ENCODE data around the gene GALNT18.

Gene GALNT18

DNA sequence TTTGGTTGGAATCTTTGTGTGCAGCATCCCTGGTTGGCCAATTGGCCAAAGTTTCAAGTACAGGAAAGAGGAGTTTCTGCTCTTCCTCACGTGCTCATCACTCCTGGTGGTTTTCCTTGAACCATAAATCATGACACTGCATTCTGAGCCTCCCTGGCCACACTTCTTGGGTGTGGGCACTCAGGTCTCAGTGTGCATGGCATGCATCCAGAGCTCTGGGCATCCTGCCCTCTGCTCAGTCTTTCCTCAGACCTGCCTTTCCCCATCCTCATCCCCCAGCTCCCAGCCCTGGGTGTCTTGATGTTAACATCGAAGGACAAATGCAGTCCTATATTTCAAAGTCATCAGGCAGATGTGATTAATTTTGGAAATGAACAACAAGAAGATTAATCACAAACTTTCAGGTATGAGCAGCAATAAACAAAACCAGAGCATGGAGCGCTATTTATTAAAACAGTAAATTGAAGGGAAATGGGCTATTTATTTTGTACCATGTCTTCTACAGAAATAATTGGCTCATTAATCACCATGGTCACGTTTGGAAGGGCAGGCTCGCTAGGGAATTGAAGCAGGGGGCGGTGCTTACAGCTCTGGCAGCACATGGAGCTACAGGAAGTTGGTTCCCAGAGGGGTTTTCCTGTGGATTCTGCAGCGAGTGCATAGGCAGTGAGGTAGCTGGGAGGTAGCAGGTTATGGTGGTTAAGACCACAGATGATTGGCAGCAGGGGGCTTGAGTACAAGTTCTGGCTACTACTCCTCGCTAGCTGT lies 358.4 kb downstream of the GALNT18 start:
- no peak overlapping the region for H3K4me3 ChIP-seq (ENCODE audit: low read length)
- TF ChIP-seq, protein P1, sequence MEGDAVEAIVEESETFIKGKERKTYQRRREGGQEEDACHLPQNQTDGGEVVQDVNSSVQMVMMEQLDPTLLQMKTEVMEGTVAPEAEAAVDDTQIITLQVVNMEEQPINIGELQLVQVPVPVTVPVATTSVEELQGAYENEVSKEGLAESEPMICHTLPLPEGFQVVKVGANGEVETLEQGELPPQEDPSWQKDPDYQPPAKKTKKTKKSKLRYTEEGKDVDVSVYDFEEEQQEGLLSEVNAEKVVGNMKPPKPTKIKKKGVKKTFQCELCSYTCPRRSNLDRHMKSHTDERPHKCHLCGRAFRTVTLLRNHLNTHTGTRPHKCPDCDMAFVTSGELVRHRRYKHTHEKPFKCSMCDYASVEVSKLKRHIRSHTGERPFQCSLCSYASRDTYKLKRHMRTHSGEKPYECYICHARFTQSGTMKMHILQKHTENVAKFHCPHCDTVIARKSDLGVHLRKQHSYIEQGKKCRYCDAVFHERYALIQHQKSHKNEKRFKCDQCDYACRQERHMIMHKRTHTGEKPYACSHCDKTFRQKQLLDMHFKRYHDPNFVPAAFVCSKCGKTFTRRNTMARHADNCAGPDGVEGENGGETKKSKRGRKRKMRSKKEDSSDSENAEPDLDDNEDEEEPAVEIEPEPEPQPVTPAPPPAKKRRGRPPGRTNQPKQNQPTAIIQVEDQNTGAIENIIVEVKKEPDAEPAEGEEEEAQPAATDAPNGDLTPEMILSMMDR (IDR thresholded peaks at IDR 0.05; ENCODE audit: insufficient read depth, low read depth, low read length, missing control alignments): no peak
- DNase-seq (ENCODE audit: low read depth): peak; percentile 41

DNA sequence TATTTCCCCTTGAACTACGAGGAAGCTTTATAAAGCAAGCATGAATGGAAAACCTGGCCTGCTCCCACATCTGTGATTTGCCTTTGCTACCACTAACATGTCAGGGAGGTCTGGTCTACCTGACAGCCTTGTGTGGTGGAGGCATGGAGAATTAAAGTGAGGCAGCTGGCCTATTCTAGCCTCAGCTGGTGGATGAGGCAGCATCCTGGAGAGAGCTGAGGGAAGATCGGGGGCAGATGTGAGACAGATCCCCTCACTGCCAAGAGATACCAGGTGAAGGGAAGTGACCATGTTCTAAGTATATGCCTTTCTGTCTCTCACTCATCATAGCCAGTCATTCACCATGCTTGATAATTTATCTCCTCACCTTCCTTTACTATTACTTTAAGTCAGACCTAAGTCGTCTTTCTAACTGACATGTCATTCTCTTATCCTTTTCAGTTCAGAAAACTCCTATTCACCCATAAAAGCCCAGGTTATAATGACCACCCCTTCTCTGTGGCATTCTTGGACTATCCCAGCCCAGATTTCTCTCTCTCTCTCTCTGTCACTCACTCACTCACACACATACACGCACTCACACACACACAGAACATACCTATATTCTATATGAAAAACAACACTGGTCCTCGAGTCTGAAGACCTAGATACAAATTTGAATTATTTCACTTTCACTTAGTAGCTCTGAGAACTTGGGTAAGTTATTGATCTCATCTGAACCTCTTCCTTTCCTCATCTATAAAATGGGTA lies 359.5 kb downstream of the GALNT18 start:
- TF ChIP-seq, protein P1 (IDR thresholded peaks at IDR 0.05; ENCODE audit: insufficient read depth, low read depth, low read length, missing control alignments): no peak
- no peak overlapping the region for H3K4me3 ChIP-seq (ENCODE audit: low read length)
- no peak for DNase-seq (ENCODE audit: low read depth)

DNA sequence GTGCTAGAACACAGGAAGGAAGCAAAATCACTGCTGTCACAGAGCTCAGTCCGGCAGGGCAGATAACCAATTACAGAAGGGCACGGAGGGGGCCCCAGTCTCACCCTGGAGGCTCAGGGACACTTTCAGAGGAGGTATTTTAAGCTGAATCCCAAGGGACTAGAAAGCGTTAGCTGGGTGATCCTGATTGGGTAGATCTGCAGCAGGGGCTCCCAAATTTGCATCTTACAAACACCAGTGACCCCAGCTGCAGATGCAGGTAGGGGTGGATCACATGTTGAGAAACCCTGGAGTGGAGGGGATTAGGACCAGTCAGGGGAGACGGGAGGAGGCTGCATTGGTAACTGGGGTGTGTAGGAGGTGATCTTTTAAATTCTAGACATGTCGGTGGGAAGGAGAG lies 360.2 kb downstream of the GALNT18 start:
- no peak overlapping the region for H3K4me3 ChIP-seq (ENCODE audit: low read length)
- TF ChIP-seq, protein P1 (IDR thresholded peaks at IDR 0.05; ENCODE audit: insufficient read depth, low read depth, low read length, missing control alignments): no peak

DNA sequence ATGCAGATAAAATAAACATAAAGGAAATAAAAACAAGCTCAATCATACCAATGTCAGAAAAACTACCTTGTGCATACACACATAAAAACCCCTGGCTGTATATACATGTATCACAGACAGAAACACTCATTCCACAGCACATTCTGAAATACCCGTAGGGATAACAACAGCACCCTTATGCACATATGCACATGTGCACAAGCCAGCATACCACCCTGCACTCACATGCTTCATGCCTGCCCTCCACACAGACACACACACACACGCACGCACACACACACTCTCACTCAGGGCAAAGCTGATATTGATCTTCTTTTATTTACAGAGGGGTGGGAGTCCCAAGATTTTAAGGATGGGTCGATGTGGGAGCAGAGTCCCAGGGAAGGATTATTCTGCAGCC lies 360.9 kb downstream of the GALNT18 start:
- TF ChIP-seq, protein P1 (IDR thresholded peaks at IDR 0.05; ENCODE audit: insufficient read depth, low read depth, low read length, missing control alignments): no peak
- no peak overlapping the region for H3K4me3 ChIP-seq (ENCODE audit: low read length)
- DNase-seq (ENCODE audit: low read depth): no peak

More for the DNA sequence above, 360.2 kb downstream of the GALNT18 start:
- no peak for DNase-seq (ENCODE audit: low read depth)

DNA sequence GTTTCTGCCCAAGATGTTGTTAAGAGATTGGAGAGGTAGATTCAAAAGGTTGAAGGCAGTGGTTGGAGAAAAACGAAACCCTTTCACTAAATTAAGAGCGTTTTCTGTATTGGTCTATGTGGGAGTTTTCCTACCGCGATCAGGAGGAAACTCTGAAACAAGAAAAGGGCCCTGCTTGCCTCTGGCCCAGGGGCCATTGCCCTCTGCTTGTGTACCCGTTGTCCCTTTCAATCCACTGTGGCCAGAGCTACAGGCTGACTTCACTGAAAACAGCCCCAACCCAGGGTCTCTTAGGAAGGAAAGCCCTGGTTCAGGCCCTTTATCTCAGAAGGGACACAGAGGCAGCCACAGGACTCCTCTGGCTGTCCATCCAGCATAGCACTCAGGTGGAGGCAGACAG lies 367.8 kb downstream of the GALNT18 start:
- TF ChIP-seq, protein P1 (IDR thresholded peaks at IDR 0.05; ENCODE audit: insufficient read depth, low read depth, low read length, missing control alignments): no peak
- DNase-seq (ENCODE audit: low read depth): no peak
- no peak overlapping the region for H3K4me3 ChIP-seq (ENCODE audit: low read length)

DNA sequence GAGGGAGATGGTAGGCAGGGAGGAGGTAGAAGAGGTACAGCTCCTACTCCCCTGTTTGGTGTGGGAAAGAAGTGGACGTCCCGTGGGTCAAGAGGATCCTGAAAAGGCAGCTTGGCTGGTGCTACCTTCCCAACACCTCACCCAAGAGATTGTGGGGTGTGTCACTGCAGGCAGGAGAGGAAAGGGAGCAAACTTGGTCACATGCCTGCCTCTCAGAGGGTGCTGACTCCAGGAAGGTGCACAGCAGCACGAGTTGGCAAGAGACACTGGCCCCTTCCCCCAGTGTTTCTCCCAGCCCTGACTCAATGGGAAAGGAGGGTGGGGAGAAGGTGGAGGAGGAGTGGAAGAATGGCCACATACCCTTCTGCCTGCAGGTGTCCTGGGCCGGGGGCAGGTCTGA lies 368.3 kb downstream of the GALNT18 start:
- no peak for DNase-seq (ENCODE audit: low read depth)
- H3K4me3 ChIP-seq (ENCODE audit: low read length): no peak overlapping the region
- TF ChIP-seq, protein P1 (IDR thresholded peaks at IDR 0.05; ENCODE audit: insufficient read depth, low read depth, low read length, missing control alignments): no peak

Measured in epithelial cell of esophagus (primary cell).